Endothelial cell of umbilical vein (primary cell): ENCODE results near the gene MASP1.

Experiments
- EZH2 ChIP-seq: IDR thresholded peaks from 2 replicates; pipeline ENCODE4 v1.6.1; 2012; ENCODE audit warnings: borderline replicate concordance, low read depth, mild to moderate bottlenecking, moderate library complexity, low read length, inconsistent platforms; ENCODE audit not compliant: severe bottlenecking
- JUN ChIP-seq: IDR thresholded peaks from 2 replicates; pipeline ENCODE4 v1.6.1; 2011; ENCODE audit warnings: borderline replicate concordance, low read depth; ENCODE audit not compliant: insufficient read length, insufficient read depth
- MYC ChIP-seq: IDR thresholded peaks from one replicate; pipeline ENCODE4 v1.6.1; 2011; ENCODE audit warnings: mild to moderate bottlenecking, low read depth, low read length
- POLR2A ChIP-seq: IDR thresholded peaks from 2 replicates; pipeline ENCODE4 v1.6.1; 2012; ENCODE audit warnings: low read depth, mild to moderate bottlenecking, control low read depth, low read length
- POLR2AphosphoS5 ChIP-seq: IDR thresholded peaks from 2 replicates; pipeline ENCODE4 v1.6.1; 2012; ENCODE audit warnings: low read depth, mild to moderate bottlenecking, control low read depth, low read length, moderate library complexity; ENCODE audit not compliant: insufficient read depth
- TF ChIP-seq, protein P1 (sequence below), 2 donors: IDR thresholded peaks; 1 replicate in 1 of 2; 2 replicates in 1 of 2; pipeline ENCODE4 v1.5.1; 2011; ENCODE audit warnings: low read length in 2 of 2, mild to moderate bottlenecking in 2 of 2, moderate library complexity in 2 of 2, control low read depth in 1 of 2, inconsistent platforms in 1 of 2, low read depth in 1 of 2; ENCODE audit not compliant: insufficient read depth in 1 of 2; ENCODE audit errors: extremely low read depth in 1 of 2

DNA sequence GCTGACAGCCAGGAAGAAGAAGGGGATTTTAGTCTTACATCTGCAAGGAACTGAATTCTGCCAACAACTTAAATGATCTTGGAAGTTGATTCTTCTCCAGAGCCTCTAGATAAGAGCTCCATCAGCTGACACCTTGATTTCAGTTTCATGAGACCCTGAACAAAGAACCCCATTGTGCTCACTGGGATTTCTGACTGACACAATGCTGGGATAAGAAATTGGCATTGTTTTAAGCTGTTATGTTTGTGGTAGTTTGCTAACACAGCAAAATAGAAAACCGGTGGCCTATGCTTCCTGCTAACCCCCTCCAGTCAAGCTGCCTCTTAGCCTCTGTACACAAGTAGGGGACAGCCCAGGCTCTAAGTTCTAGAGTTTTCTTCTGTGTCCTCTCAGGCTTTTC is 36.2 kb downstream of the MASP1 start:
- TF ChIP-seq, protein P1, sequence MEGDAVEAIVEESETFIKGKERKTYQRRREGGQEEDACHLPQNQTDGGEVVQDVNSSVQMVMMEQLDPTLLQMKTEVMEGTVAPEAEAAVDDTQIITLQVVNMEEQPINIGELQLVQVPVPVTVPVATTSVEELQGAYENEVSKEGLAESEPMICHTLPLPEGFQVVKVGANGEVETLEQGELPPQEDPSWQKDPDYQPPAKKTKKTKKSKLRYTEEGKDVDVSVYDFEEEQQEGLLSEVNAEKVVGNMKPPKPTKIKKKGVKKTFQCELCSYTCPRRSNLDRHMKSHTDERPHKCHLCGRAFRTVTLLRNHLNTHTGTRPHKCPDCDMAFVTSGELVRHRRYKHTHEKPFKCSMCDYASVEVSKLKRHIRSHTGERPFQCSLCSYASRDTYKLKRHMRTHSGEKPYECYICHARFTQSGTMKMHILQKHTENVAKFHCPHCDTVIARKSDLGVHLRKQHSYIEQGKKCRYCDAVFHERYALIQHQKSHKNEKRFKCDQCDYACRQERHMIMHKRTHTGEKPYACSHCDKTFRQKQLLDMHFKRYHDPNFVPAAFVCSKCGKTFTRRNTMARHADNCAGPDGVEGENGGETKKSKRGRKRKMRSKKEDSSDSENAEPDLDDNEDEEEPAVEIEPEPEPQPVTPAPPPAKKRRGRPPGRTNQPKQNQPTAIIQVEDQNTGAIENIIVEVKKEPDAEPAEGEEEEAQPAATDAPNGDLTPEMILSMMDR (IDR thresholded peaks at IDR 0.05; ENCODE audit: extremely low read depth in 1 of 2, insufficient read depth in 1 of 2, low read depth in 1 of 2, low read length in 2 of 2) = no peak
- TF ChIP-seq EZH2 (no peak), JUN (no peak), POLR2A (no peak), MYC (no peak), POLR2AphosphoS5 (no peak)
